Measurements from ENCODE around the gene C2CD4B.

DNA sequence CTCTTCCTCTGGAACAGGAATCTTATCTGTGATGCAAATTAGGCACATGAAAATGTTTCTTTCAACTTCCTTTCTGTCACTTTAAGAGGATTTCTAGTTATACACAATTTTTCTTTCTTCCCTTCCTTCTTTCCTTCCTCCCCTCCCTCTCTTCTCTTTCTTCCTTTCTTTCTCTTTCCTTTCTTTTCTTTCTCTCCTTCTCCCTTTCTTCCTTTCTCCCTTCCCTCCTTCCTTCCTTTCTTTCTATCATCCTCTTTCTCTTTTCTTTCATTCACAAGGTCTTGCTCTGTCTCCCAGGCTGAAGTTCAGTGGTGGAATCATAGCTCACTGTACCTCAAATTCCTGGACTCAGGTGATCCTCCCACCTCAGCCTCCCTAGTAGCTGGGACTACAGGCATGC lies 18.0 kb upstream of the C2CD4B start:
- no peak for TF ChIP-seq POLR2A (IDR thresholded peaks at IDR 0.05)
- TF ChIP-seq, protein P1, sequence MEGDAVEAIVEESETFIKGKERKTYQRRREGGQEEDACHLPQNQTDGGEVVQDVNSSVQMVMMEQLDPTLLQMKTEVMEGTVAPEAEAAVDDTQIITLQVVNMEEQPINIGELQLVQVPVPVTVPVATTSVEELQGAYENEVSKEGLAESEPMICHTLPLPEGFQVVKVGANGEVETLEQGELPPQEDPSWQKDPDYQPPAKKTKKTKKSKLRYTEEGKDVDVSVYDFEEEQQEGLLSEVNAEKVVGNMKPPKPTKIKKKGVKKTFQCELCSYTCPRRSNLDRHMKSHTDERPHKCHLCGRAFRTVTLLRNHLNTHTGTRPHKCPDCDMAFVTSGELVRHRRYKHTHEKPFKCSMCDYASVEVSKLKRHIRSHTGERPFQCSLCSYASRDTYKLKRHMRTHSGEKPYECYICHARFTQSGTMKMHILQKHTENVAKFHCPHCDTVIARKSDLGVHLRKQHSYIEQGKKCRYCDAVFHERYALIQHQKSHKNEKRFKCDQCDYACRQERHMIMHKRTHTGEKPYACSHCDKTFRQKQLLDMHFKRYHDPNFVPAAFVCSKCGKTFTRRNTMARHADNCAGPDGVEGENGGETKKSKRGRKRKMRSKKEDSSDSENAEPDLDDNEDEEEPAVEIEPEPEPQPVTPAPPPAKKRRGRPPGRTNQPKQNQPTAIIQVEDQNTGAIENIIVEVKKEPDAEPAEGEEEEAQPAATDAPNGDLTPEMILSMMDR (IDR thresholded peaks at IDR 0.05): no peak
